Activated naive CD8-positive, alpha-beta T cell treated with anti-CD3 and anti-CD28 coated beads, Interleukin-2, amount 50 U/mL, for 24 hours (primary cell): ENCODE results near the gene ACP7.

Experiments used
- ATAC-seq: fragments of 150-1000 bp; cut with Tn5 transposase; one replicate; pipeline ENCODE4 v1.10.0; 2021
- DNase-seq: peaks from one replicate; pipeline ENCODE4 v3.0.0; 2021
- H3K27ac Mint-ChIP-seq: one replicate; pipeline ENCODE4 v1.8.0; 2021; ENCODE audit warnings: mild to moderate bottlenecking, mixed read lengths
- H3K27me3 Mint-ChIP-seq: one replicate; pipeline ENCODE4 v1.8.0; 2021; ENCODE audit warnings: mixed read lengths
- H3K36me3 Mint-ChIP-seq: one replicate; pipeline ENCODE4 v1.8.0; 2021; ENCODE audit warnings: low read depth, mixed read lengths
- H3K4me1 Mint-ChIP-seq: one replicate; pipeline ENCODE4 v1.8.0; 2021; ENCODE audit warnings: mixed read lengths
- H3K4me3 Mint-ChIP-seq: one replicate; pipeline ENCODE4 v1.8.0; 2021; ENCODE audit warnings: mild to moderate bottlenecking, moderate library complexity, mixed read lengths
- H3K9me3 Mint-ChIP-seq: one replicate; pipeline ENCODE4 v1.8.0; 2021; ENCODE audit warnings: mixed read lengths

Gene ACP7

DNA sequence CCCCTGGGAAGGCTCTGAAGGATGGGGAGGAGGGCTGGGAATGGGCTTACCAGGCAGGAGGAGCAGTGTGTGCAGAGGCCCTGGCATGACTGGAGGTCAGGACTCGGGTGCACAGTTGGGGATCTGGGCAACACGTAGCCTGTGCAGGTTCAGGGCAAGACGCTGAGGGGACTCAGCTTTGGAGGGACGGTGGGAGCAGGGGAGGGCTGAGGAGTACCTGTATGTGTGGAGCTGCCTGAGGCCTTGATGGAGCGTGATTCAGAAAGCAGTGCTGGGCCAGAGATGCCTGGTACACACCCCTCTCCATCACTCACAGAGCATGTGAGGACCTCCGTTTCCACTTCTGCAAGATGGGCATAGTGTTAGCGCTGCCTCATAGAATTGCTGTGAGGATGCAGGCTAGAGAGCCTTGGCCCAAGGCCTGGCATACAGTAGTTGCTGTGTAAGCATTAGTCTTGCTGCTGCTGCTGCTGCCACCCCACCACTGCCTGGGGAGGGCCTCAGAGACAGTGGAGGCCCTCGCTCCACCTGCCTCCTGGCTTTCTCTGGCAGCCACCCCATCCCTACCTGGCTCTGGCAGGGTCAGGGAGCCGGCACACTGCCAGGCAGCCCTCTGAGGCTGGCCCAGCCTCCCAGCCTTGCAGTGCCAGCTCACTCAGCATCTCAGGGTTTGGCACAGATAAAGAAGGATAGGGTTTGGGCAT is 43.8 kb downstream of the ACP7 start:
- no peak overlapping the region for H3K27ac Mint-ChIP-seq
- no peaks in the 10 kb centered on the region for H3K27me3 Mint-ChIP-seq
- ATAC-seq (no peak), DNase-seq (no peak)
- H3K4me3 Mint-ChIP-seq, result no peak overlapping the region
- H3K36me3 Mint-ChIP-seq, result no peaks in the 10 kb centered on the region
- H3K4me1 Mint-ChIP-seq, result peaks cover 44% of the 10 kb centered on the region
- H3K9me3 Mint-ChIP-seq, result no peaks in the 10 kb centered on the region

DNA sequence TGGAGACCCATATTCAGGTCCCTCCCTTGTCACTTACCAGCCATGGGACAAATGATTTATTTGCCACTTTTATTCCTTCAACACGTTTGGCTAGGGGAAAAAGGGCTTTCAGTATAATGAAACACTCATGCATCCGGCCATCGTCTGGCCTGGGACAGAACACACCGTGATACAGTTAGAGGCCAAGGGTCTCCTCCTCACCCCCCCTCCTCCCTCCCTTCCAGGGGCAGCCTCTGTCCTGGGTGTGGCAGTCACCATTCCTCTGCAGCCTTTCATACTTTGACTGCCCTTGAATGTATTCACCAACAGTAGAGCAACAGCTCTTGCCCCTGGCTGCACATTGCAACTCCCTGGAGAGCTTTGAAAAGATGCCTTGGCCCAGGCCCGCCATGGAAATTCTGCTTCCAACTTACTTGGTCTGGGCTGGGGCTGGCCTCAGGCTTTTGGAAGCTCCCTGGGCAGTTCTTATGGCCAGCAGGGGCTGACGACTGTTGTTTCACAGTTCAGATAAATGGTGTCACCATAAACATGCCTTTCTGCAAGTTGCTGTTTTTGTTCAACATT is 44.4 kb downstream of the ACP7 start:
- peaks cover 45% of the 10 kb centered on the region for H3K4me1 Mint-ChIP-seq
- no peaks in the 10 kb centered on the region for H3K27me3 Mint-ChIP-seq
- ATAC-seq (no peak), DNase-seq (no peak)
- no peak overlapping the region for H3K4me3 Mint-ChIP-seq
- H3K27ac Mint-ChIP-seq, result no peak overlapping the region
- no peaks in the 10 kb centered on the region for H3K9me3 Mint-ChIP-seq
- H3K36me3 Mint-ChIP-seq, result no peaks in the 10 kb centered on the region

GRCh38 chr19:39129116-39129515 is 44.9 kb downstream of the ACP7 start:
- Mint-ChIP-seq H3K36me3 (no peaks in the 10 kb centered on the region), H3K9me3 (no peaks in the 10 kb centered on the region), H3K4me1 (peaks cover 45% of the 10 kb centered on the region), H3K27me3 (no peaks in the 10 kb centered on the region), H3K27ac (no peak overlapping the region), H3K4me3 (no peak overlapping the region)
- DNase-seq (no peak), ATAC-seq (no peak)

- Mint-ChIP-seq H3K36me3 (no peaks in the 10 kb centered on the region), H3K27me3 (no peaks in the 10 kb centered on the region), H3K4me1 (peaks cover 35% of the 10 kb centered on the region), H3K4me3 (no peak overlapping the region), H3K27ac (no peak overlapping the region), H3K9me3 (no peaks in the 10 kb centered on the region)
- no peak for ATAC-seq
- DNase-seq, result no peak
Measured at GRCh38 chr19:39130337-39131254, 46.4 kb downstream of the ACP7 start.

GRCh38 chr19:39131255-39131755 is 47.1 kb downstream of the ACP7 start:
- ATAC-seq, result no peak
- Mint-ChIP-seq H3K27me3 (no peaks in the 10 kb centered on the region), H3K36me3 (no peaks in the 10 kb centered on the region), H3K4me3 (no peak overlapping the region), H3K4me1 (peaks cover 33% of the 10 kb centered on the region), H3K27ac (no peak overlapping the region), H3K9me3 (no peaks in the 10 kb centered on the region)
- DNase-seq, result no peak

- Mint-ChIP-seq H3K27ac (peak overlapping the region; percentile 15), H3K4me3 (no peak overlapping the region), H3K9me3 (no peaks in the 10 kb centered on the region), H3K27me3 (no peaks in the 10 kb centered on the region), H3K4me1 (peaks cover 23% of the 10 kb centered on the region), H3K36me3 (no peaks in the 10 kb centered on the region)
- ATAC-seq (no peak), DNase-seq (no peak)
Measured at GRCh38 chr19:39132344-39132969, 48.3 kb downstream of the ACP7 start.

GRCh38 chr19:39133431-39134270 is 49.5 kb downstream of the ACP7 start:
- no peaks in the 10 kb centered on the region for H3K36me3 Mint-ChIP-seq
- no peaks in the 10 kb centered on the region for H3K27me3 Mint-ChIP-seq
- H3K4me1 Mint-ChIP-seq, result peaks cover 23% of the 10 kb centered on the region
- no peak for ATAC-seq
- no peak overlapping the region for H3K4me3 Mint-ChIP-seq
- no peak overlapping the region for H3K27ac Mint-ChIP-seq
- H3K9me3 Mint-ChIP-seq, result no peaks in the 10 kb centered on the region
- DNase-seq, result no peak

GRCh38 chr19:39135701-39136100 is 51.5 kb downstream of the ACP7 start:
- no peak for DNase-seq
- H3K27ac Mint-ChIP-seq, result no peak overlapping the region
- no peak overlapping the region for H3K4me3 Mint-ChIP-seq
- H3K9me3 Mint-ChIP-seq, result no peaks in the 10 kb centered on the region
- H3K36me3 Mint-ChIP-seq, result no peaks in the 10 kb centered on the region
- H3K27me3 Mint-ChIP-seq, result no peaks in the 10 kb centered on the region
- ATAC-seq, result no peak
- H3K4me1 Mint-ChIP-seq, result peaks cover 16% of the 10 kb centered on the region

GRCh38 chr19:39136225-39136940 is 52.2 kb downstream of the ACP7 start:
- Mint-ChIP-seq H3K27me3 (no peaks in the 10 kb centered on the region), H3K36me3 (no peaks in the 10 kb centered on the region), H3K4me1 (peaks cover 13% of the 10 kb centered on the region), H3K9me3 (no peaks in the 10 kb centered on the region), H3K4me3 (no peak overlapping the region), H3K27ac (no peak overlapping the region)
- no peak for ATAC-seq
- DNase-seq, result no peak

- Mint-ChIP-seq H3K4me3 (no peak overlapping the region), H3K27ac (no peak overlapping the region), H3K27me3 (no peaks in the 10 kb centered on the region), H3K36me3 (no peaks in the 10 kb centered on the region), H3K4me1 (peaks cover 10% of the 10 kb centered on the region), H3K9me3 (no peaks in the 10 kb centered on the region)
- no peak for ATAC-seq
- no peak for DNase-seq
Measured at GRCh38 chr19:39137131-39137530, 53.0 kb downstream of the ACP7 start.

GRCh38 chr19:39138221-39139211 is 54.3 kb downstream of the ACP7 start:
- no peak overlapping the region for H3K27ac Mint-ChIP-seq
- H3K36me3 Mint-ChIP-seq, result no peaks in the 10 kb centered on the region
- no peaks in the 10 kb centered on the region for H3K9me3 Mint-ChIP-seq
- peaks cover 3% of the 10 kb centered on the region for H3K4me1 Mint-ChIP-seq
- H3K27me3 Mint-ChIP-seq, result no peaks in the 10 kb centered on the region
- no peak for ATAC-seq
- H3K4me3 Mint-ChIP-seq, result no peak overlapping the region
- no peak for DNase-seq

- Mint-ChIP-seq H3K27me3 (no peaks in the 10 kb centered on the region), H3K4me3 (no peak overlapping the region), H3K4me1 (peaks cover 8% of the 10 kb centered on the region), H3K27ac (no peak overlapping the region), H3K9me3 (no peaks in the 10 kb centered on the region), H3K36me3 (no peaks in the 10 kb centered on the region)
- DNase-seq (no peak), ATAC-seq (no peak)
Measured at GRCh38 chr19:39139305-39139874, 55.2 kb downstream of the ACP7 start.
